CD4-positive, CD25-positive, alpha-beta regulatory T cell (primary cell): ENCODE measurements around the gene USP17L24. TPM values are rescaled to one million over a fixed set of nuclear protein-coding genes. Genes with fewer than 3 reads are reported as not detected.
"Not testable (repeated sequence)": the region's sequence is repeated elsewhere in the genome, so short reads cannot be mapped to it uniquely, and the experiment has no call there.

Source experiments
- ATAC-seq, 2 donors: fragments of 150-1000 bp; cut with Tn5 transposase; one replicate each; pipeline ENCODE4 v1.10.0; 2021; ENCODE audit warnings: low read depth in 2 of 2, moderate number of reproducible peaks in 2 of 2, moderate library complexity in 1 of 2
- DNase-seq, 3 donors: peaks; one replicate each; pipeline versions ENCODE4 v3.0.0 to v3.0.0-alpha.2; 2012 to 2022; ENCODE audit warnings: mixed read lengths in 1 of 3
- H3K27ac ChIP-seq: one replicate; pipeline ENCODE4 v1.7.0; 2013; ENCODE audit warnings: mild to moderate bottlenecking, low read length; ENCODE audit not compliant: insufficient read depth, poor library complexity, severe bottlenecking
- H3K27me3 ChIP-seq: one replicate; pipeline ENCODE4 v1.7.0; 2013; ENCODE audit warnings: low read length; ENCODE audit not compliant: control insufficient read depth, insufficient read depth
- H3K36me3 ChIP-seq: one replicate; pipeline ENCODE4 v1.7.0; 2013; ENCODE audit warnings: mild to moderate bottlenecking, low read length, moderate library complexity; ENCODE audit not compliant: control insufficient read depth, insufficient read depth
- H3K4me1 ChIP-seq: 2 replicates; pipeline ENCODE4 v1.7.0; 2013; ENCODE audit warnings: mild to moderate bottlenecking, low read length; ENCODE audit not compliant: insufficient read depth, control insufficient read depth, poor library complexity, severe bottlenecking
- H3K4me3 ChIP-seq: one replicate; pipeline ENCODE4 v1.7.0; 2013; ENCODE audit warnings: low read depth, mild to moderate bottlenecking, low read length, moderate library complexity
- H3K9me3 ChIP-seq, 2 experiments: 1 replicate in 1 of 2; 2 replicates in 1 of 2; pipeline ENCODE4 v1.7.0; 2013; ENCODE audit warnings: low read length in 2 of 2, mild to moderate bottlenecking in 1 of 2, moderate library complexity in 1 of 2; ENCODE audit not compliant: control insufficient read depth in 2 of 2
- H3K27ac Mint-ChIP-seq, 3 donors: one replicate each; pipeline ENCODE4 v1.8.0; 2020 to 2022; ENCODE audit warnings: mild to moderate bottlenecking in 3 of 3, mixed read lengths in 3 of 3, moderate library complexity in 2 of 3
- H3K27me3 Mint-ChIP-seq: one replicate; pipeline ENCODE4 v1.8.0; 2022; ENCODE audit warnings: mild to moderate bottlenecking, mixed read lengths
- H3K36me3 Mint-ChIP-seq: one replicate; pipeline ENCODE4 v1.8.0; 2020; ENCODE audit warnings: mixed read lengths
- H3K4me1 Mint-ChIP-seq, 4 donors: one replicate each; pipeline ENCODE4 v1.8.0; 2020 to 2022; ENCODE audit warnings: mixed read lengths in 4 of 4, mild to moderate bottlenecking in 1 of 4
- H3K4me3 Mint-ChIP-seq, 4 donors: one replicate each; pipeline ENCODE4 v1.8.0; 2020 to 2022; ENCODE audit warnings: mild to moderate bottlenecking in 4 of 4, mixed read lengths in 4 of 4, moderate library complexity in 3 of 4
- H3K9me3 Mint-ChIP-seq, 7 donors: one replicate each; pipeline ENCODE4 v1.8.0; 2020 to 2022; ENCODE audit warnings: mixed read lengths in 7 of 7, mild to moderate bottlenecking in 3 of 7, moderate library complexity in 2 of 7
- polyA plus RNA-seq, 4 donors: library from polyadenylated mRNA; unstranded; fragments of 300-500 nt; fragmentation: Illumina TruSeq; gene quantifications; one replicate each; pipeline ENCODE4 v1.2.3, GENCODE V29; 2021
- total RNA-seq: library from RNA; stranded (reverse); gene quantifications from one replicate; pipeline ENCODE4 v1.2.3, GENCODE V29; 2022

USP17L24 gene
- total and polyA plus RNA-seq, 5 donors from 2014 or later = not detected

- H3K36me3 Mint-ChIP-seq, H3K27ac Mint-ChIP-seq, ATAC-seq, H3K36me3 ChIP-seq, H3K4me1 ChIP-seq, DNase-seq, H3K27me3 ChIP-seq, H3K9me3 Mint-ChIP-seq, H3K27ac ChIP-seq, H3K9me3 ChIP-seq, H3K27me3 Mint-ChIP-seq, H3K4me1 Mint-ChIP-seq, H3K4me3 ChIP-seq, H3K4me3 Mint-ChIP-seq: not testable (repeated sequence)
Observed at GRCh38 chr4:9353338-9353737, 28.4 kb downstream of the USP17L24 start, which contains the start of gene USP17L29. TSS of gene USP17L29 (plus strand) at chr4:9353638. CDS start at chr4:9353638, 0 bp downstream.

DNA sequence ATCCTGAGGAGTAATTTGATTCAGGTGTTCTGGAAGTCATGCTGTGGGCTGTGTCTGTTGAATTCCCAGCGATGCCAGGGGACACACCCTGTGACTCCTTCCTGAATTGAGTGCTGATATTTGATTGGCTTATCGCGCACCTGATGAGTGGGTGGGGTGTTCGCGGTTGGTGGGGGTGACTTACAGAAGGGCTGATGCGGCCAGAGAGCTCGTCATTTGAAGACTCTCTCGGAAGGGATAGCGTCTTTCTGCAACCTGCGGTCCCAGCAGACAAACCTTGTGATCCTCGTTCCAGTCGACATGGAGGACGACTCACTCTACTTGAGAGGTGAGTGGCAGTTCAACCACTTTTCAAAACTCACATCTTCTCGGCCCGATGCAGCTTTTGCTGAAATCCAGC is 37.9 kb downstream of the USP17L24 start, which contains the start of gene USP17L30:
TSS of gene USP17L30 (plus strand) at position 301 of the 400 bp plus-strand sequence. CDS start at position 301, 0 bp downstream.
- H3K4me1 Mint-ChIP-seq, H3K27me3 Mint-ChIP-seq: not testable (repeated sequence)

More for the DNA sequence above, 37.9 kb downstream of the USP17L24 start, which contains the start of gene USP17L30:
- H3K27ac ChIP-seq, H3K36me3 ChIP-seq, H3K9me3 ChIP-seq, H3K4me3 ChIP-seq, ATAC-seq, H3K36me3 Mint-ChIP-seq, H3K4me1 ChIP-seq, H3K4me3 Mint-ChIP-seq, H3K27me3 ChIP-seq, DNase-seq, H3K9me3 Mint-ChIP-seq, H3K27ac Mint-ChIP-seq: not testable (repeated sequence)

Other genes starting within 250 kb of the USP17L24 start
- gene FAM90A26, start 154.8 kb upstream of the USP17L24 start, total RNA-seq = not detected
- not detected for gene FAM90A26, start 154.8 kb upstream of the USP17L24 start, polyA plus RNA-seq
- not detected for gene USP17L10, start 114.5 kb upstream of the USP17L24 start, total RNA-seq
- gene USP17L10, start 114.5 kb upstream of the USP17L24 start, polyA plus RNA-seq = not detected
- gene USP17L11, start 109.8 kb upstream of the USP17L24 start, total RNA-seq = not detected
- gene USP17L11, start 109.8 kb upstream of the USP17L24 start, polyA plus RNA-seq = not detected
- not detected for gene USP17L12, start 105.0 kb upstream of the USP17L24 start, total RNA-seq
- gene USP17L12, start 105.0 kb upstream of the USP17L24 start, polyA plus RNA-seq = not detected
- gene USP17L13, start 100.3 kb upstream of the USP17L24 start, total RNA-seq = not detected
- gene USP17L13, start 100.3 kb upstream of the USP17L24 start, polyA plus RNA-seq = not detected
- gene USP17L15, start 90.8 kb upstream of the USP17L24 start, total RNA-seq = not detected
- gene USP17L15, start 90.8 kb upstream of the USP17L24 start, polyA plus RNA-seq = not detected
- not detected for gene USP17L17, start 81.3 kb upstream of the USP17L24 start, total RNA-seq
- gene USP17L17, start 81.3 kb upstream of the USP17L24 start, polyA plus RNA-seq = not detected
- not detected for gene USP17L18, start 76.5 kb upstream of the USP17L24 start, total RNA-seq
- not detected for gene USP17L18, start 76.5 kb upstream of the USP17L24 start, polyA plus RNA-seq
- gene USP17L19, start 71.8 kb upstream of the USP17L24 start, total RNA-seq = not detected
- gene USP17L19, start 71.8 kb upstream of the USP17L24 start, polyA plus RNA-seq = not detected
- not detected for gene USP17L20, start 67.0 kb upstream of the USP17L24 start, total RNA-seq
- gene USP17L20, start 67.0 kb upstream of the USP17L24 start, polyA plus RNA-seq = not detected
- gene USP17L21, start 62.3 kb upstream of the USP17L24 start, total RNA-seq = not detected
- not detected for gene USP17L21, start 62.3 kb upstream of the USP17L24 start, polyA plus RNA-seq
- gene USP17L22, start 57.5 kb upstream of the USP17L24 start, total RNA-seq = not detected
- gene USP17L22, start 57.5 kb upstream of the USP17L24 start, polyA plus RNA-seq = not detected
- gene USP17L25, start 4.7 kb downstream of the USP17L24 start, total RNA-seq = not detected
- not detected for gene USP17L25, start 4.7 kb downstream of the USP17L24 start, polyA plus RNA-seq
- not detected for gene USP17L26, start 9.5 kb downstream of the USP17L24 start, total RNA-seq
- gene USP17L26, start 9.5 kb downstream of the USP17L24 start, polyA plus RNA-seq = not detected
- gene USP17L5, start 14.2 kb downstream of the USP17L24 start, total RNA-seq = not detected
- gene USP17L5, start 14.2 kb downstream of the USP17L24 start, polyA plus RNA-seq = not detected
- not detected for gene USP17L27, start 19.0 kb downstream of the USP17L24 start, total RNA-seq
- gene USP17L27, start 19.0 kb downstream of the USP17L24 start, polyA plus RNA-seq = not detected
- gene USP17L28, start 23.7 kb downstream of the USP17L24 start, total RNA-seq = not detected
- gene USP17L28, start 23.7 kb downstream of the USP17L24 start, polyA plus RNA-seq = not detected
- gene USP17L29, start 28.5 kb downstream of the USP17L24 start, total RNA-seq = not detected
- gene USP17L29, start 28.5 kb downstream of the USP17L24 start, polyA plus RNA-seq = not detected
- not detected for gene USP17L30, start 38.0 kb downstream of the USP17L24 start, total RNA-seq
- not detected for gene USP17L30, start 38.0 kb downstream of the USP17L24 start, polyA plus RNA-seq
- not detected for gene DEFB131A, start 119.2 kb downstream of the USP17L24 start, total RNA-seq
- gene DEFB131A, start 119.2 kb downstream of the USP17L24 start, polyA plus RNA-seq = not detected